Measurements from ENCODE around the gene AP5Z1. TPM values are rescaled to one million over a fixed set of nuclear protein-coding genes. Genes with fewer than 3 reads are reported as not detected.

AP5Z1 gene
- total RNA-seq, 1 donor from 2014 or later = 17.6 TPM

DNA sequence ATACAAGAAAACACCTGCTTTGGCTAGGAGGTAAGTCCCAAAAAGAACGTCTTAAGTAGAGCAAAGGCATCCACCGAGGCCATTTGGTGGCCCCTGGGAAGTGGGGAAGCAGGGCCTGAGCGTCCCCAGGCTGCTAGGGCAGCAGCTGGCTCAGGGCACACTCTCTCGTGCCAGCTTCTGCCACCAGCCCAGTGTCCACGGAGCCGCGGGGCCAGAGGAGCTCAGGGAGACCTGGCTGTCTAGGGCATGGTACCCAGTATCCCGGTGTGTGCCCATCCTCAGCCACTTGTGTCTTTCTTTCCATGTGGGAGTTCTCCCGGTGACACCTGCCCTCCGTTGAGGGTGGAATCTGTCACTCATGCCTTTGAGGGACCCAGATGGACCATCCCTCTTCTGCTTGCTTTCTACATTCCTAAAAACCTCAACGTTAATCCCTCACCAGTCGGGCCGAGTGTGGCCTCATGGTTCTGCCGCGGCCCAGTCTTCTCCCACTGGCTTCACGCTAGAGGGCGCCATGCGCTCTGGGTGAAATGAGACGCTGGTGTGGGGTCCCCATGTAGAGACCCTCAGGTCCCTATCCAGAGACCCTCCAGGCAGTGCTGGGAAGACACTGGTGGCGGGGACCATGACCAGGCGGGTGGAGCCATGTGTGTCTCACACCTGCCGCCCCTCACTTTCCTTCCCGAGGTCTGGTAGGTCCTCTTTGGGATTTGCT is 9.5 kb upstream of the AP5Z1 start:
- DNase-seq (ENCODE audit: low read depth) = no peak

DNA sequence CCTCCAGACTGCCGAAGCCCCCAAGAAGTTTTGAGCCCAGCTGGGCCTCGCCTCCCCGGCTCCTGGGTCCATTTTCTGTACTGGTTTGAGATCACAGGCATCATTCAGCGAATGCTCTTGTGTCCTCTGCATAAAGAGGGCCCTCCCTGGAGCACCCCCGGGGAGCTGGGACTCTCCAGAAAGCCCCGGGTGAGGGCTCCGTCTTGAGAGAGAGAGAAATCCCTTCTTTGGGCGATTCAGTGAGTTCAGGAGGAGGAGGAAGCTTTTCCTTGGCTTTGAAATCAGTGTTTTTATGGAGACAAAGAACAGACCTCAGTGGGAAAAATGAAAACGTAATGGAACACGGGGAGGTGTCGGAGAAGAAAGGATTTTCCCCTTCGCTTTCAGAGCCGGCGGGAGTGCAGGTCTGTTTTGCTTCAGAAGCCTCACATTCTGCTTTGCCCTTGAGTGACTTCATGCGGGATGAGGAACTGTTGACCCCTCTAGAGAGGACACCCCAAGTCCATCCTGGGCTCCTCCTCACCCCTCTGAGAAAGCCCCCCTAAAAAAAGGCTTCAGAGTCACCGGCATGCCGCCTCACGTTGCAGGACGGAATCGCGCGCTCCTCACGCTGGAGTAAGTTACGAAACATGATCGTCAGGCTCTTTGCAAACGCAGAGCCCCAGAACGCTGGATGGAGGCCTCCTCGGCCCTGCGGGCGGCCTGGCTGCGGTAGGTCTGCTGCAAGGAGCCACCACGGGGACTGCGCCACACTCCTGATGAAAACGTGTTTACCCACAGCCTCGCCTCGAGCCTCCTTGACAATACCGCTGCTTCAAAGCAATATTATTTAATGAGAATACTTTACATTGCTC is 8.5 kb upstream of the AP5Z1 start:
- no peak for DNase-seq (ENCODE audit: low read depth)

DNA sequence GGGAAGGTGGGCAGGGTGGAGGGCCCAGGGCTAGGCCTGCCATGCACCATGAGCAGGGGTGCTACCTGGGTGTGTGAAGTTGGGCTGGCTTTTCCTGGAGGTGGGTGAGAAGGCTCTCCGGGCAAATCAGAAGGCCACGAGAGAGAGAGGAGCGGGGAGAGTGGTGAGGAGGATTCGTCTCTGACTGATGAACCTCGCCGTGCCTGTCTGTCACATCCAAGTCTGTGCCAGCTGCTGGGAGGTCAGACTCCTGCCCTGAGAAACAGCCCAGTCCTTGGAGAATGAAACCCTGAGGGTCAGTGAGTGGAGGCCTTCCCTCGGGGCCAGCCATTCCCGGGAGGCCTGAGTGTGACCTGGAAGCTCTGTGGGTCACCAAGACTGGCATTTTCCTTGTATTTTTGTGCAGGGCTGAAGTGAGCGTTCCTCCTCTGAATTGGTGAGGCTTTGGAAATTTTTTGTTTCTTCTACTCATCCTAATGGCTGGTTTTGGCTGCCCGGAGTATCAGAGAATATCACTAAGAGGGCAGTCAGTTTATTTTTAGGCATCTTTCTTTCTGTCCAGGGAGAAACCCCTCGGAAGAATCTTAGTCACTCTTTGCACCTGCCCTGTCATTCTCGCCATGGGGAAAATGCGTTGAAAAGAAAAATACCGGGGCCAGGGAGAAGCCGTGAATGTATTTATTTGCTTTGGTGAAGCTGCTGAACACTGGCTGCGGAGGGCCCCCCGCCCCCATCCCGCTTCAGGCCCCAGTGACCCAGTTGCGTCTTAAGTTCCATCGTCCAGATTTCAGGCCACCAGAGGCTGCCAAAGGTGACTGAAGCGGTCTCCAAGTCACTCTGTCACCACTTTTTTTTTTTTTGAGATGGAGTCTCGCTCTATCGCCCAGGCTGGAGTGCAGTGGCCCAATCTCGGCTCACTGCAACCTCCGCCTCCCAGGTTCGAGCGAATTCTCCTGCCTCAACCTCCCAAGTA is 6.5 kb upstream of the AP5Z1 start:
- no peak for DNase-seq (ENCODE audit: low read depth)

DNA sequence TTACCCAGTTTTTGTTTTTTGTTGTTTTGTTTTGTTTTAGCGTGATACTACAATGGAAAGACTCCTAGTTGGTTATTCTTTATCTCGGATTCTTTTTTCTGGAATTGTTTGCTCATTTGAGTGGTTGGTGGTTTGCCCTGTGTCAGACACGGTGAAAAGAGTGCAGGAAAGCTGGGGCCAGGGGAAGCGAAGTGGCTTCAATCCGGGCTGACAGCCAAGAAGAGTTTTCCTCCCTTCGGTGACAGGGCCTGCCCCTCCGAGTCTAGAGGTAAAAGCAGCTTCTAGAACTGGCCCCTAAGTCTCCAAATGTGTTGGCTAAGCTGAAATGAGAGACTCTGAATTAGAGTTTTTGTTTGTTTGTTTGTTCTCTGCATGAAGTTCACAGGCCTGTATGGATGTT is 5.7 kb upstream of the AP5Z1 start:
- DNase-seq (ENCODE audit: low read depth) = peak; percentile 7

DNA sequence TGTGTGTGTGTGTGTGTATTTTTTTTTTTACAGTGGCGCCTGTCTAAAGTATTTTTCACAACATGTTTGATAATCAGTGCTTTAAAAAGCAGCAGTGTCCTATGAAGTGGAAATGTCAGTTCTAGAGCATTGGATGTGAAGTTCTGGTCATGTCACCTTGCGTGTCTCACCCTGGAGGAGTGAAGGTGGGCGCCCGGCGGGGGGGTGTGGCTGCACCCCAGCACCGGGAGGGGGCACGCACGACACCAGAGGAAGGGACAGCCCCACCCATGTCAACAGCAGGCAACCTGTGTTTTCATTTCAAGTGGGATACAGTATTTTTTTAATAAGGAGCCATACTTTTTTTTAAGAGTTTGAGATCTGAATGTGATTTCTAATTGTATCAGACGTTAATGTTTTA is 4.5 kb upstream of the AP5Z1 start:
- DNase-seq (ENCODE audit: low read depth) = no peak

DNA sequence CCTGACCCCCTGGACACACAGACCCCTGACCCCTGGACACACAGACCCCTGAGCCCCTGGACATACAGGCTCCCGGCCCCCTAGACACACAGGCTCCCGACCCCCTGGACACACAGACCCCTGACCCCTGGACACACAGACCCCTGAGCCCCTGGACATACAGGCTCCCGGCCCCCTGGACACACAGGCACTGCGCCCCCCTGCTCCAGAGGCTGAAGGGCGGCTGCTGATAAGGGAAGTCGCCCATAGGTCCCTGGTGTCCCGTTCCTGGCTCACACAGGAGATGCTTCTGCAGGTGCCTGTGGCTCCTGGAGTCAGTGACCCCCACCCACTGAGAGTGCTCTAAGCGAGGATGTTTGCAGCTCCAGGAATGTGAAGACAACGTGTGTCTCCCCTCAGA is 3.7 kb upstream of the AP5Z1 start:
- no peak for DNase-seq (ENCODE audit: low read depth)

DNA sequence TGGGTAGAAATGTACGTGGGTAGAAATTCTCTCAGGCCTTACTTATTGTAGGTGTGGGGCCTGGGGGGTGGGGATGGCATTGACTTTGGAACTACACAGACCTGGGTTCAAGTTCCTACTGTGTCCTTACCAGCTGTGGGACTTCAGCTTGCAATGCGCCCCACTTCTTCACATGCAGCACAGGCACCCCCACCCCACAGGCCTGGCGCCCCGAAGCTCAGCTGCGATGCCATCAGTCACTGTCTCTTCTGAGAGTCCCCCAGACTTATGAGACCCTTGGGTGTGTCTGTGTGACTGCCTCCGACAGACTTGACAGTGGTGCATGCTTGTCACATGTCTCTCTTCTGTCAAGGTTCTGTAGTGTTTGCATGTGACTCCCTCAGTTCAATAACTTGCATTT is 3.1 kb upstream of the AP5Z1 start:
- no peak for DNase-seq (ENCODE audit: low read depth)

DNA sequence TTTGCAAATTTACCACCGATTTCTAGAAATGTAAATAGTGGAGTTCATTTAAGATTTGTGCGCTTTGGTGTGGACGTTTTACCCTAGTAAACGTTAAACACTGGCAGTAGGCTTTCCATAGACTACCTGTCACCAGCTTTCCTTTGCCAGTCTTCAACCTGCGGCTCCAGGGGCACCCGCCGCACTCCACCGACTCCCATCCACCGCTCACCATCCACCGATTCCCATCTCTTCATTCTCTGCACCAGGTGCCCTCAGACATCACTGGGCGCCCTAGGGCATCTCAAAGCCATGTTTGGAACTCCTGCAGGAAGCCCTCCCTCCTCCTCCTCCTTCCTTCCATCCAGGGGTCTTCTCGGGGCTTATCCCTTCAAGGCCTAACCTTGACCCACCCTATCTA is 1.4 kb upstream of the AP5Z1 start:
- no peak for DNase-seq (ENCODE audit: low read depth)

DNA sequence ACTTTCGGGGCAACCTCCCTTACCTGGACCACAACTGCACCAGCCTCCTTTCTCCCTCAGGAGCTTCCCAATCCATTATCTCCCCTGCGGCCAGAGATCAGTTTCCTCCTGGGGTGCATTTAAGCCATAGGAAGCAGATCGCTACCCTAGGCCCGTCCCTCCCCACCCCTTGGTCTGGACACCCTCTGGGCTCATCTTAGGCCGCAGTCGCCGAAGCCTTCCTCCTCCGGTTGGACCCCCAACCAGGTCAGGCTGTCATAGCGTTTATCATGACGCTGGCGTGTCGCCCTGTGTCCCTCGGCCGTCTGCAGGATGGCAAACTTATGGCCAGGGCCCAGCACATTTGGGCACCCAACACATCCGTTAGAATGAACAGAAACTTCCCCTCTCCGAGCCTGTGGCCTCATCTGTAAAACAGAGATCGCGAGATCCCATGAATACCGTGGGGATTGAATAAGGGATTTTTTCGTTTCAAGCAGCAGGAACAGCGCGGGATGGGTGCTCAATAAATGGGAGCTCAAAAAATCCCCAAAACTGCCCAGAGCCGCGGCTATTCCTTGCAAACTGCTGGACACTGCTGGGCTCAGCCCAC is 669 bp upstream of the AP5Z1 start:
- peak; percentile 76 for DNase-seq (ENCODE audit: low read depth)

DNA sequence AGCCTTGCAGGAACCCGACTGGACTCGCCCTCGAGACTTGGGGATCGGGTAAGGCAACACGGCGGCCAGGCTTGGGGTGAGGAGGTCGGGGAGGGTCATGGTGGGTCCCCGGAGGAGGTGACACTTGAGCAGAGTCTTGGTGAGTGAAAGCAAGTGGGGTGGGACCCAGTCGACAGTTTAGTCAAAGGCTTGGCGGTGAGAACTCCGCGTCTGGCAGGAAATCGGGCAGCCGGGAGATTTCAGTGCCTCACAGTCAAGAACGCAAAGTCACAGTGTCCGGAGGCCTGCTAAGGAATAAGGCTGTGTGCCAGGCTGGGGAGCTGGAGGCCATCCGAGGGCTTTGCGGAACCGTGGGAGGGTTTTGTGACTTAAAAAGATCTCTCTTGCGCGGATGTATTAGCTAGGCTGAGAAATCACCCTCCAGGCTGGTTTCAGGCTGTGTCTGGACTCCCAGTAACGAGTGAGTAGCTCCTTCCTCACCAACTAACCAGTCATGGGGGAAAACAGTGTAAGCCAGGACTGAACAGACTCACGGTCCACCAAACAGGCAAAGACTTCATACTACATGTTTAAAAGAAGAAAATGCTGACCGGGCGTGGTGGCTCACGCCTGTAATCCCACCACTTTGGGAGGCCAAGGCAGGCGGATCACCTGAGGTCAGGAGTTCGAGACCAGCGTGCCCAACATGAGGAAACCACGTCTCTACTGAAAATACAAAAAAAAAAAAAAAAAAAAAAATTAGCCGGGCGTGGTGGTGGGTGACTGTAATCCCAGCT is 613 bp downstream of the AP5Z1 start:
- DNase-seq (ENCODE audit: low read depth) = peak; percentile 45

DNA sequence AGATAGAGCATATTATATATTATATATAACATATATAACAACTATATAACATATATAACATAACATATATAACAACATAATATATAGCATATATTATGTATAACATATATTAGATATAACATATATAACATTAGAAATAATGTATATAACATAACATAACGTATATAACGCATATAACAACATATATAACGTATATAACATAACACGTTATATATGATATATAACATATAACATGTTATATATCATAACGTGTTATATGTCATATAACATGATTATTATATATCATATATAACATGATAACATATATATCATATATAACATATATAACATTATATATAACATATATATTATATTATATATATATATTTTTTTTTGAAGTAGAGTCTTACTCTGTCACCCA is 3.7 kb downstream of the AP5Z1 start:
- no peak for DNase-seq (ENCODE audit: low read depth)

DNA sequence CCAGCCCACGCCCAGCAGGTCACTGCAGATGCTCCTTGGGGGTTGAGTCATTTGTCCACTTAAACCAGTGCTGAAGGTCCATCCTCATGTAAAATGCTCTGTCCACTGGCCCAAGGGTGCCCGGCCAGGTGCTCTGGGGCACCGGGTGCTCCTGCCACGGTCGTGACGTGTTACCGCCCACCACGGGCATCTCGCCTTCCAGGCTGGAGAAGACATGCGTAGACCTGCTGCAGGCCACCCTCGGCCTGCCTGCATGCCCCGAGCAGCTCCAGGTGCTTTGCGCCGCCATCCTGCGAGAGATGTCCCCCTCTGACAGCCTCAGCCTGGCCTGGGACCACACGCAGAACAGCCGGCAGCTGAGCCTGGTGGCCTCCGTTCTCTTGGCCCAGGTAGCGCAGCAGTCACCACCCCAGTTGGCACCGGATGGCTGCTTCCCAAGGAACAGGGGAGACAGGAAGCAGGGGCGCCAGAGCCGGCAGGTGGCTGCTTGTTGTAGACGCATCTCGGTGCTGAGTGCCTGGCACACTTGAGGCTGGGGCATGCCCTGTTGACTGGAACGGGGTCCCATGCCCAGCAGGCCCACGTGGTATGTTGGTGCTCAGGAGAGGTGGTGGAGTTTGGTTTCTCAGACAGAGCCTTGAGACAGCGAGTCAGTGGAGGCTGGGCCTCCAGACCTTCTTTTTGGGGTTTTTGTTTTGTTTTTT is 6.1 kb downstream of the AP5Z1 start:
- DNase-seq (ENCODE audit: low read depth) = no peak

DNA sequence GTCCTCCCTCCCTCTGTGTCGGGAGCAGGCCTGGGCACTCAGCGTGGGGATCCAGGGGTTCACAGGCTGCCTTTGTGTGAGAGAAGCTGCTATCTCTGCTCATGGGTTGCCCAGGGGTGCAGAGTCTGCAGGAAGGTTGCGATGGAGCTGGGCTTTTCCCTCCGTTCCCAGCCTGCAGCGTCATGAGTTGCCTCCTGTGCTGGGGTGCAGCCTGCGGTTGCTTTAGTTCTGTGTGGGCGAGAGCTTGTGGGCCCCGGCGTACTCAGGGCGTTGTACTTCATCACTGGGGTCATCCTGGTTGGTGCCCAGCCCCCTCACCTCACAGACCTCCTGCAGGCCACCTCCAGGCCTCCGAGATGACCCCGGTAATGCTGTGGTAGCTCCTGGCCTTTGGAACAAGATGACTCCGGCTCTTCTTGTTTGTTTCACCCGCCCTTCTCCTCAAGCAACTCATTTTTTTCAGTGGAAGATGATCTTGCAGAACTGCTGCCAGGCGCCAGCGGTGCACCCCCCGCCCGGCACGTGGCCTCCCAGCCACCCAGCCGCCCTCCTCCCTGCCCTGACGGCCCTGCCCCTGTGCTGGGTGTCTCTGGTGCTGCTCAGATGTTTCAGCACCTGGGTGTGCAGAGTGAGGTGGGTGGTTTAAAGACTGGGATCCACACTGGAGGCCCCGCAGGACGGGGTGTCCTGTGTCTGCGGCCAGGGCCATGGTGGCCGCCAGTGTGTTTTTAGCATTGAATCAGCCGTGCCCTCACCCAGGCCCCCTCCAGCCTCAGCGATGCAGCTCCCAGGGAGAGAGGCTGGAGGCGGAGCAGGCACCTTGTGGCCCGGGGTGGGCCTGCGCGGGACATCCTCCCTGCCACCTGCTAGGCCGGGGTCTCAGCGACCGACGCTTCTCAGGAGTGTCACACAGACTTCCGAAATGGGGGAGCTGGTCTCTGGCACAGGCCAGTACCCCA is 7.2 kb downstream of the AP5Z1 start:
- DNase-seq (ENCODE audit: low read depth) = no peak

DNA sequence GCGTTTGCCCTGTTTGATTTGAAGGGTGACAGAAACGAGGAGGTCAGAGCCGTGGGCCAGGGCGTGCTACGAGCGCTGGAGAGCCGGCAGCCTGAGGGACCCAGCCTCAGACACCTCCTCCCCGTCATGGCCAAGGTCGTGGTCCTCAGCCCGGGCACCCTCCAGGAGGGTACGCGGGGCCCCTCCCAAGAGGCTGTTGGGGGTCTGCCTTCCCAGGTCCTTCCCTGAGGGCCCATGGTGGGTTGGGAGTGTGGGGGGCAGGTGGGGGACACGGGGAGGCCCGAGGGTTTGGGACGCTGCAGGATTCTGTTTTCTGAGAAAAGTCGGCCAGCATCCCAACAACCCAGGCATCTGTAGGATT is 7.8 kb downstream of the AP5Z1 start:
- DNase-seq (ENCODE audit: low read depth) = no peak

DNA sequence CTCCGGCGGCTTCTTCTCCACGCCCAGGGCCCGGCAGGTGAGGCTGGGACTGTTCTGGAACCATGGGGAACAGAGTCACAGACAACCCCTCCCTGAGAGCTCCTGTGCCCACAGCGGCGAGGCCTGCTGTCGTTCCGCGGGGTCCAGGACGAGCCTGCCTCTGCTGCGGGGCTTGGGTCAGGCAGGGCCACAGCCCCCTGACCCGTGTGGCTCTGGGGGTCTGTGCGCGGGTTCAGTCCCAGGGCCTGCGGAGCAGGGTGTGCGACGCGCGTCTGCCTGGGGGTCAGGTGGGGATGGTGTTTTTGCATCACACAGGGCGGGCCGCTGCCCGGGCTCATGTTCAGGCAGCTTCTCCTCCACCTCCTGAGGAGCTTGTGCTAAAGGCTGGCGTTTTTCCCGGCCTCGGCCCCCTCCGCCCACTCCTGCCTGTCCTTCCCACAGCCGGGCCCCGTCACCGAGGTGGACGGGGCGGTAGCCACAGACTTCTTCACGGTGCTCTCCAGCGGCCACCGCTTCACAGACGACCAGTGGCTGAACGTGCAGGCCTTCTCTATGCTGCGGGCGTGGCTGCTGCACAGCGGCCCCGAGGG is 8.4 kb downstream of the AP5Z1 start:
- no peak for DNase-seq (ENCODE audit: low read depth)

DNA sequence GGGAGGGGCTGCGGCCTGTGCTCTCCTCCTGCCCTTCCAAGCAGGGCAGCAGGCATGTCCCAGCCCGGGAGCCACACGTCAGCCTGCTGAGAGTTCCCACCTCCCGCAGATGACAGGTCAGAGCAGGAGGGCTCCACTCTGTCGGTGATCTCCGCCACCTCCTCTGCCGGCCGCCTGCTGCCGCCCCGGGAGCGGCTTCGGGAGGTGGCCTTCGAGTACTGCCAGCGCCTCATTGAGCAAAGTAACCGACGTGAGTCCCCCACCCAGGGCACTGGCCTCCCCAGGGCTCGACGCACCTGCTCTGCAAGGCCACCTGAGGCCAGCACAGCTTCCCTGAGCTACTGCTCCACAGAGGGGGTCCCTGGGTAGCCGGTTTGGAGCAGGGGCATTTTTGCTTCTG is 9.4 kb downstream of the AP5Z1 start:
- no peak for DNase-seq (ENCODE audit: low read depth)

DNA sequence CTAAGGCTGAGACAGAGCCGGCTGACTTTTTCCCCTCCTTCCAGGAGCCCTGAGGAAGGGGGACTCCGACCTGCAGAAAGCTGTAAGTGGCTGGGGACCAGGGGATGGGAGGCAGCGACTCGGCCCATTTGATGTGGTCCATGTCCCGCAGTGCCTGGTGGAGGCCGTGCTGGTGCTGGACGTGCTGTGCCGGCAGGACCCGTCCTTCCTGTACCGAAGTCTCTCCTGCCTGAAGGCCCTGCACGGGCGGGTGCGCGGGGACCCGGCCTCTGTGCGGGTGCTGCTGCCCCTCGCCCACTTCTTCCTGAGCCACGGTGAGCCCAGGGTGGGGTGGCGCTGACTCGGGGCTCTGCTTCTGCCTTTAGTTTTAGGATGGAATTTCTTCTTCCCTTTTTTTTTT is 9.9 kb downstream of the AP5Z1 start:
- DNase-seq (ENCODE audit: low read depth) = no peak

DNA sequence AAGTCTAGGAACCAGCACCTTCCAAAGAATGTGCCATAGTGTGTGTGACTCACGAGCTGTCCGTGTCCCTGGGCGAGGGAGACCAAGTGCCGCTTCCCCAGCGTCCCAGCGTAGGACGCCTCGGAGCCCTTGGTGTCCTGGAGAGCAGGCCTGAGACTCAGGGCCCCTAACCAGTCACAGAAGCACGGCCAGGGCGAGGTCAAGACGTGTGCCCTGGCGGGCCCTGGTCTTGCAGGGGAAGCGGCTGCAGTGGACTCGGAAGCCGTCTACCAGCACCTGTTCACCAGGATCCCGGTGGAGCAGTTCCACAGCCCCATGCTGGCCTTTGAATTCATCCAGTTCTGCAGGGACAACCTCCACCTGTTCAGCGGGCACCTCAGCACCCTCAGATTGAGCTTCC is 10.6 kb downstream of the AP5Z1 start:
- no peak for DNase-seq (ENCODE audit: low read depth)

DNA sequence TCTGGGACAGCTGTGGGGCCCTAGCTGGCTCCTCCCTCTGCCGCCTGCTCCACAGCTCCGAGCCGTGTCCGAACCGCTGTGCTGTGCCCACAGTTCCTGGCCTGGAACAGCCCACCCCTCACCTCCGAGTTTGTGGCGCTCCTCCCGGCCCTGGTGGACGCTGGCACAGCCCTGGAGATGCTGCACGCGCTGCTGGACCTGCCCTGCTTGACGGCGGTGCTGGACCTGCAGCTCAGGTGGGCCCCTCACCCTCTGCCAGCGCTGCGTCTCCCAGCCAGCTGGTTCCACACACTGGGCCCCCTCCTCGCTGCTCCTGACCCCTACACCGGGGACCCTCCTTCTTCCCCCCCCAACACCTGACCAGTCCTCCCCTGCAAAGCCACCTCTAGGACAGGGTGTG is 12.1 kb downstream of the AP5Z1 start:
- no peak for DNase-seq (ENCODE audit: low read depth)
